ENCODE results near the gene RIPOR3. TPM values are rescaled to one million over a fixed set of nuclear protein-coding genes. Genes with fewer than 3 reads are reported as not detected.
"Not testable (repeated sequence)": the region's sequence is repeated elsewhere in the genome, so short reads cannot be mapped to it uniquely, and the experiment has no call there.

Gene RIPOR3
- total RNA-seq, 2 donors from 2014 or later: 4.5 to 8.4 TPM

GRCh38 chr20:50648651-50649050 is 42.7 kb downstream of the RIPOR3 start:
- H3K4me1 ChIP-seq (ENCODE audit: control insufficient read depth in 1 of 2, low read depth in 2 of 2): peaks cover 0 to 6% of the 10 kb centered on the region in 2 donors
- H3K27ac ChIP-seq: no peak overlapping the region
- H3K9me3 ChIP-seq: no peaks in the 10 kb centered on the region
- ATAC-seq (ENCODE audit: insufficient number of reproducible peaks, low FRiP score, low read depth) (no peak), DNase-seq (ENCODE audit: low spot score) (no peak)
- no peak for TF ChIP-seq CTCF (IDR thresholded peaks at IDR 0.05)
- H3K36me3 ChIP-seq: no peaks in the 10 kb centered on the region
- H3K4me3 ChIP-seq: no peak overlapping the region
- no peaks in the 10 kb centered on the region for H3K27me3 ChIP-seq (replicated peaks; ENCODE audit: insufficient read depth)

GRCh38 chr20:50646483-50646996 is 44.8 kb downstream of the RIPOR3 start:
- ATAC-seq (ENCODE audit: insufficient number of reproducible peaks, low FRiP score, low read depth): no peak
- H3K27ac ChIP-seq: no peak overlapping the region
- H3K36me3 ChIP-seq: no peaks in the 10 kb centered on the region
- no peak overlapping the region for H3K4me3 ChIP-seq
- H3K9me3 ChIP-seq: no peaks in the 10 kb centered on the region
- no peak for DNase-seq (ENCODE audit: low spot score)
- H3K4me1 ChIP-seq (ENCODE audit: control insufficient read depth in 1 of 2, low read depth in 2 of 2): peaks cover 0 to 6% of the 10 kb centered on the region in 2 donors
- TF ChIP-seq CTCF (IDR thresholded peaks at IDR 0.05): no peak
- H3K27me3 ChIP-seq (replicated peaks; ENCODE audit: insufficient read depth): no peaks in the 10 kb centered on the region

GRCh38 chr20:50645253-50646068 is 45.9 kb downstream of the RIPOR3 start:
- Histone ChIP-seq H3K36me3 (no peaks in the 10 kb centered on the region), H3K4me1 (ENCODE audit: control insufficient read depth in 1 of 2, low read depth in 2 of 2) (peaks cover 0 to 6% of the 10 kb centered on the region in 2 donors), H3K27ac (no peak overlapping the region), H3K27me3 (replicated peaks; ENCODE audit: insufficient read depth) (no peaks in the 10 kb centered on the region), H3K9me3 (no peaks in the 10 kb centered on the region), H3K4me3 (no peak overlapping the region)
- ATAC-seq (ENCODE audit: insufficient number of reproducible peaks, low FRiP score, low read depth): no peak
- TF ChIP-seq CTCF (IDR thresholded peaks at IDR 0.05): no peak
- no peak for DNase-seq (ENCODE audit: low spot score)

- TF ChIP-seq CTCF (IDR thresholded peaks at IDR 0.05): no peak
- H3K9me3 ChIP-seq: no peaks in the 10 kb centered on the region
- H3K4me3 ChIP-seq: no peak overlapping the region
- no peak overlapping the region for H3K27ac ChIP-seq
- no peaks in the 10 kb centered on the region for H3K27me3 ChIP-seq (replicated peaks; ENCODE audit: insufficient read depth)
- H3K36me3 ChIP-seq: no peaks in the 10 kb centered on the region
- peaks cover under 1 to 9% of the 10 kb centered on the region in 2 donors for H3K4me1 ChIP-seq (ENCODE audit: control insufficient read depth in 1 of 2, low read depth in 2 of 2)
- no peak for DNase-seq (ENCODE audit: low spot score)
- no peak for ATAC-seq (ENCODE audit: insufficient number of reproducible peaks, low FRiP score, low read depth)
Observed at GRCh38 chr20:50642288-50642803, 49.0 kb downstream of the RIPOR3 start.

GRCh38 chr20:50641625-50642287 is 49.6 kb downstream of the RIPOR3 start:
- H3K9me3 ChIP-seq; H3K4me3 ChIP-seq; H3K27me3 ChIP-seq (replicated peaks; ENCODE audit: insufficient read depth); H3K36me3 ChIP-seq; H3K27ac ChIP-seq; DNase-seq (ENCODE audit: low spot score); ATAC-seq (ENCODE audit: insufficient number of reproducible peaks, low FRiP score, low read depth): not testable (repeated sequence)
- H3K4me1 ChIP-seq (ENCODE audit: control insufficient read depth in 1 of 2, low read depth in 2 of 2): peaks cover 6 to 15% of the 10 kb centered on the region in 2 donors

GRCh38 chr20:50639971-50640711 is 51.2 kb downstream of the RIPOR3 start:
- not testable (repeated sequence) for H3K4me3 ChIP-seq; H3K27me3 ChIP-seq (replicated peaks; ENCODE audit: insufficient read depth); H3K36me3 ChIP-seq; DNase-seq (ENCODE audit: low spot score); H3K9me3 ChIP-seq; ATAC-seq (ENCODE audit: insufficient number of reproducible peaks, low FRiP score, low read depth); H3K27ac ChIP-seq
- H3K4me1 ChIP-seq (ENCODE audit: control insufficient read depth in 1 of 2, low read depth in 2 of 2): peaks cover 12 to 21% of the 10 kb centered on the region in 2 donors

- not testable (repeated sequence) for H3K4me3 ChIP-seq; H3K27me3 ChIP-seq (replicated peaks; ENCODE audit: insufficient read depth); DNase-seq (ENCODE audit: low spot score); H3K36me3 ChIP-seq; H3K27ac ChIP-seq; ATAC-seq (ENCODE audit: insufficient number of reproducible peaks, low FRiP score, low read depth); H3K9me3 ChIP-seq
- peaks cover 12 to 21% of the 10 kb centered on the region in 2 donors for H3K4me1 ChIP-seq (ENCODE audit: control insufficient read depth in 1 of 2, low read depth in 2 of 2)
Observed at GRCh38 chr20:50638015-50638847, 53.1 kb downstream of the RIPOR3 start.
